Keratinocyte (primary cell): ENCODE measurements around the gene C17orf113.
"Not testable (repeated sequence)": the region's sequence is repeated elsewhere in the genome, so short reads cannot be mapped to it uniquely, and the experiment has no call there.

Experiments
- EZH2 ChIP-seq: IDR thresholded peaks from one replicate; pipeline ENCODE4 v1.6.1; 2012; ENCODE audit warnings: inconsistent platforms, mild to moderate bottlenecking, low read length, moderate library complexity
- TF ChIP-seq, protein P1 (sequence below), 3 experiments: IDR thresholded peaks in 1 of 3; conservative IDR thresholded peaks in 1 of 3; optimal IDR thresholded peaks in 1 of 3; 2 replicates in 2 of 3; 3 replicates in 1 of 3; pipeline versions ENCODE3 to v1.5.1; 2011; ENCODE audit warnings: low read length in 3 of 3, mild to moderate bottlenecking in 3 of 3, moderate library complexity in 2 of 3, control low read depth in 1 of 3, inconsistent platforms in 1 of 3; ENCODE audit not compliant: insufficient read depth in 2 of 3; ENCODE audit errors: extremely low read depth in 1 of 3

DNA sequence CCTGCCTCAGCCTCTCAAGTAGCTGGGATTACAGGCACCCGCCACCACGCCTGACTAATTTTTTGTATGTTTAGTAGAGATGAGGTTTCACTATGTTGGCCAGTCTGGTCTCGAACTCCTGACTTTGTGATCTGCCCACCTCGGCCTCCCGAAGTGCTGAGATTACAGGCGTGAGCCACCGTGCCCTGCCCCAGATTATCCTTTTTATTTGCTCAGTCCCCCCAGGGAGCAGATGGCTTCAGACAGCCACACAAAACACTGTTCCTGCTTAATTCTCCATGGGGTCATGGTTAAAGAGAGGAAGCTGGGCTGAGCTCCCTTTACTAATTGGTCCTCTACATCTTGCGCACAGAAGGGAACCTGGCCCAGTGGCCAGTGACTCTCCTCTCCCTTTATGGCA is 29.6 kb downstream of the C17orf113 start:
- TF ChIP-seq, protein P1, sequence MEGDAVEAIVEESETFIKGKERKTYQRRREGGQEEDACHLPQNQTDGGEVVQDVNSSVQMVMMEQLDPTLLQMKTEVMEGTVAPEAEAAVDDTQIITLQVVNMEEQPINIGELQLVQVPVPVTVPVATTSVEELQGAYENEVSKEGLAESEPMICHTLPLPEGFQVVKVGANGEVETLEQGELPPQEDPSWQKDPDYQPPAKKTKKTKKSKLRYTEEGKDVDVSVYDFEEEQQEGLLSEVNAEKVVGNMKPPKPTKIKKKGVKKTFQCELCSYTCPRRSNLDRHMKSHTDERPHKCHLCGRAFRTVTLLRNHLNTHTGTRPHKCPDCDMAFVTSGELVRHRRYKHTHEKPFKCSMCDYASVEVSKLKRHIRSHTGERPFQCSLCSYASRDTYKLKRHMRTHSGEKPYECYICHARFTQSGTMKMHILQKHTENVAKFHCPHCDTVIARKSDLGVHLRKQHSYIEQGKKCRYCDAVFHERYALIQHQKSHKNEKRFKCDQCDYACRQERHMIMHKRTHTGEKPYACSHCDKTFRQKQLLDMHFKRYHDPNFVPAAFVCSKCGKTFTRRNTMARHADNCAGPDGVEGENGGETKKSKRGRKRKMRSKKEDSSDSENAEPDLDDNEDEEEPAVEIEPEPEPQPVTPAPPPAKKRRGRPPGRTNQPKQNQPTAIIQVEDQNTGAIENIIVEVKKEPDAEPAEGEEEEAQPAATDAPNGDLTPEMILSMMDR (optimal IDR thresholded peaks at IDR 0.05 in 1 of 3, IDR thresholded peaks at IDR 0.05 in 1 of 3, conservative IDR thresholded peaks at IDR 0.05 in 1 of 3; ENCODE audit: extremely low read depth in 1 of 3, insufficient read depth in 2 of 3, low read length in 3 of 3), result not testable (repeated sequence)
- not testable (repeated sequence) for TF ChIP-seq EZH2
